ENCODE results near the gene SPO11.

DNA sequence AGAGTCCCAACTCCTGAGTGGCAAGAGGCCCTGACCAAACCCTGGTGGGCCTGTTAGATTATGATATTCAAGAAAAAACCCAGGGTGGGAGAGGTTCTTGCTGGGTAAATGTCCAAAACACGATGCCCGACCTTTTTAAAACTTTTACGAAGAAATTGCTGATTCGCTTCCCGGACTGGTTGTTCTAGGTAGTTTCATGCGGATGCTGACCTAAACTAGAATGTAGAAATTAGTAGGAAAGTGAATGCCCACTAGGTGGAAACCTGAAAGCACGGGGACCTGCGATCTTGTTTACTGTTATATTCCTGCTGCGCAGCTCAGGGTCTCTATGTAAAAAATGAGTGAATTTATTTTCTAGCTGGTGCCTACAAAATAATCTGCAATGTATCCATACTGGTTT lies 23.7 kb downstream of the SPO11 start:
- TF ChIP-seq POLR2AphosphoS5 (IDR thresholded peaks at IDR 0.05; ENCODE audit: low read depth, low read length) (no peak), KDM1A (IDR thresholded peaks at IDR 0.05; ENCODE audit: borderline replicate concordance, low read length) (no peak), ZNF274 (IDR thresholded peaks at IDR 0.05; ENCODE audit: borderline replicate concordance, extremely low read depth, low read length) (no peak), GTF2F1 (IDR thresholded peaks at IDR 0.05; ENCODE audit: borderline replicate concordance, low read depth, low read length) (no peak)
- TF ChIP-seq, protein P1, sequence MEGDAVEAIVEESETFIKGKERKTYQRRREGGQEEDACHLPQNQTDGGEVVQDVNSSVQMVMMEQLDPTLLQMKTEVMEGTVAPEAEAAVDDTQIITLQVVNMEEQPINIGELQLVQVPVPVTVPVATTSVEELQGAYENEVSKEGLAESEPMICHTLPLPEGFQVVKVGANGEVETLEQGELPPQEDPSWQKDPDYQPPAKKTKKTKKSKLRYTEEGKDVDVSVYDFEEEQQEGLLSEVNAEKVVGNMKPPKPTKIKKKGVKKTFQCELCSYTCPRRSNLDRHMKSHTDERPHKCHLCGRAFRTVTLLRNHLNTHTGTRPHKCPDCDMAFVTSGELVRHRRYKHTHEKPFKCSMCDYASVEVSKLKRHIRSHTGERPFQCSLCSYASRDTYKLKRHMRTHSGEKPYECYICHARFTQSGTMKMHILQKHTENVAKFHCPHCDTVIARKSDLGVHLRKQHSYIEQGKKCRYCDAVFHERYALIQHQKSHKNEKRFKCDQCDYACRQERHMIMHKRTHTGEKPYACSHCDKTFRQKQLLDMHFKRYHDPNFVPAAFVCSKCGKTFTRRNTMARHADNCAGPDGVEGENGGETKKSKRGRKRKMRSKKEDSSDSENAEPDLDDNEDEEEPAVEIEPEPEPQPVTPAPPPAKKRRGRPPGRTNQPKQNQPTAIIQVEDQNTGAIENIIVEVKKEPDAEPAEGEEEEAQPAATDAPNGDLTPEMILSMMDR (IDR thresholded peaks at IDR 0.05; ENCODE audit: control extremely low read depth in 1 of 3, insufficient read depth in 1 of 3, low read depth in 1 of 3, low read length in 3 of 3) = no peak
- TF ChIP-seq, protein P2, sequence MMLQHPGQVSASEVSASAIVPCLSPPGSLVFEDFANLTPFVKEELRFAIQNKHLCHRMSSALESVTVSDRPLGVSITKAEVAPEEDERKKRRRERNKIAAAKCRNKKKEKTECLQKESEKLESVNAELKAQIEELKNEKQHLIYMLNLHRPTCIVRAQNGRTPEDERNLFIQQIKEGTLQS (IDR thresholded peaks at IDR 0.05; ENCODE audit: insufficient read depth, low read depth, low read length) = no peak
- TF ChIP-seq, protein P3, sequence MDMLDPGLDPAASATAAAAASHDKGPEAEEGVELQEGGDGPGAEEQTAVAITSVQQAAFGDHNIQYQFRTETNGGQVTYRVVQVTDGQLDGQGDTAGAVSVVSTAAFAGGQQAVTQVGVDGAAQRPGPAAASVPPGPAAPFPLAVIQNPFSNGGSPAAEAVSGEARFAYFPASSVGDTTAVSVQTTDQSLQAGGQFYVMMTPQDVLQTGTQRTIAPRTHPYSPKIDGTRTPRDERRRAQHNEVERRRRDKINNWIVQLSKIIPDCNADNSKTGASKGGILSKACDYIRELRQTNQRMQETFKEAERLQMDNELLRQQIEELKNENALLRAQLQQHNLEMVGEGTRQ (IDR thresholded peaks at IDR 0.05; ENCODE audit: low read length) = no peak

Data from H1 (cell line).